HG03342 (cell line): ENCODE measurements around the gene NMU.
"Not testable (repeated sequence)": the region's sequence is repeated elsewhere in the genome, so short reads cannot be mapped to it uniquely, and the experiment has no call there.

ENCODE experiments used
- ATAC-seq: cut with Tn5 transposase; IDR thresholded peaks from one replicate; pipeline ENCODE4 v1.9.1; 2021; ENCODE audit warnings: mild to moderate bottlenecking, moderate library complexity; ENCODE audit not compliant: unreplicated experiment

The NMU gene

DNA sequence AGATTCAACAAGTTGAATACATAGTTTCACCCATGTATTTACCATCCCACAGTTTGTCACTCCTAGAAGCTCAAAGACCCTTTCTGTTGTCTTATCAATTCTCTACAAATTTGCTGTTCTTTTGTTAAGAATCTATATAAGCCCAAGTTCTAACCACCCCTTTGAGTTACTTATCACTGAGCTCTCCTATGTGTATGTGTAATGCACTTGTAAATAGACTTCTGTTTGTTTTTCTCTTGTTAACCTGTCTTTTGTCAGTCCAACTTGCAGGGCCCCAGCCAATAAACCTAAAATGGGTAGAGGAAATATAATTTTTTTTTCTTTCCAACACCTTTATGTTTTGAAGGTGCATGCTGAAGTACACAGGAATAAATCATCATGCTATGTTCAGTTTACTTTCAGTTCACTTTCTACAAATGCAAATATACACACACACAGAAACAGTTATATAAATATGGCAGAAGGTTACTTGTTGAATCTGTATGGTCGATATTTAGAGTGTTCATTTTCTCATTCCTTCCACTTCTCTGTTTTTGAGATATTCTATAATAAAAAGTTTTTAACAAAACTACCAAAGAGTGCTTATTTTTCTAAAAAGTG lies 67.1 kb downstream of the NMU start:
- ATAC-seq: peak; percentile 65

DNA sequence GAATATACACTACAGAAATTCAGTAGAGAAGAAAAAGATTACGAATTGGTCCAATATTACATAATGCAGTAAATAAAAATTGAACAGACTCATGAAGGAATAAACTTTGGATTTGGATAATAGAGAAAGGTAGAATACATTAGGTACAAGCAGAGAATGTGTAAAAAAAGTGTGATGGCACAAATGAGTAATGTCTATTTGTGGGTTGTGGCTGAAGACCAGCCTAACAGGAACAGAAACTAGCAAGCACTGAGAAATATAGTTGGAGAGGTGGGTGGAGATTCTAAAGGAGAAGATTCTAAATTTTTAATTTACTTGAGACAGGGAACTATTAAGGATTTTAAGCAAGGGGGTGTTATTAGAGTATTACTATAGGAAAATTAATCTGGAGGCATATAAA lies 74.2 kb downstream of the NMU start:
- peak; percentile 100 for ATAC-seq

DNA sequence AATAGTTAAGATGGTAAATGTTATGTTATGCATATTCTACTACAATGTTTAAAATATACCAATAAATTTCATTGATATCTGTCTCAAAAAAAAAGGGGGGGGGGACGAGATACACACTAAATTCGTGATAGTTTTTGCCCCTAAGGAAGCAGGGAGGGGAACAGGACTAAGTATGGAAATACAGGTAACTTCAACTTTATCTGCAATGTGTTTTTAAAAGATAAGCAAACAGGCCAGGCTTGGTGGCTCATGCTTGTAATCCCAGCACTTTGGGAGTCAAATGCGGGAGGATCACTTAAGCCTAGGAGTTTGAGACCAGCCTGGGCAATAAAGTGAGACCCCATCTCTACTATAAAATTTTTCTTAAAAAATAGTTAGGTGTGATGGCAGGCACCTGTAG lies 76.0 kb downstream of the NMU start:
- no peak for ATAC-seq

DNA sequence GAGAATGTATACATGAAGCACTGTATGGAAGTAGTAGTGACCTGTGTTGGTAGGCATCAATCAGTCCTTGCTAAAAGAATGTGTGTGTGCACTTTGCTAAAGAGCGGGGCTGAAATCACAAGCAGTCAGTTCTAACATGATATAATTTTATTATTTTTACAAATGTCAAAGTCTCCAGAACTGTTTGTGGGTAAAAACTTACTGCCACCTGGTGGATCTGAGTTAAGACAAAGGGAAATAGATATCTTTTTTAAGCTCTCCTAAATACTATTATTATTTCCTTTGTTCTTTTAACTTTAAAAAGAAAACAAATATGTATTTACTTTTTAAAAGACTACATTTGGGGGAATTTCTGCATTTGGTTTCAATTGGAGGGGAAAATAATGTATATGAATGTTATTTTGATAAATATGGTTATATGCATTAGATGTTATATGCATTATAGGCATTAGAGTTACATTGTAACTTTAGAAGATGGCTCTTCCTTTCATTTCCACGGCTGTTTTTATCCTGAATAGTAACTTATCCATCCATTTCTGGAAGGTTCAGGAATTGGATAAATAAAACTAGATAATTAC lies 81.6 kb downstream of the NMU start:
- no peak for ATAC-seq

DNA sequence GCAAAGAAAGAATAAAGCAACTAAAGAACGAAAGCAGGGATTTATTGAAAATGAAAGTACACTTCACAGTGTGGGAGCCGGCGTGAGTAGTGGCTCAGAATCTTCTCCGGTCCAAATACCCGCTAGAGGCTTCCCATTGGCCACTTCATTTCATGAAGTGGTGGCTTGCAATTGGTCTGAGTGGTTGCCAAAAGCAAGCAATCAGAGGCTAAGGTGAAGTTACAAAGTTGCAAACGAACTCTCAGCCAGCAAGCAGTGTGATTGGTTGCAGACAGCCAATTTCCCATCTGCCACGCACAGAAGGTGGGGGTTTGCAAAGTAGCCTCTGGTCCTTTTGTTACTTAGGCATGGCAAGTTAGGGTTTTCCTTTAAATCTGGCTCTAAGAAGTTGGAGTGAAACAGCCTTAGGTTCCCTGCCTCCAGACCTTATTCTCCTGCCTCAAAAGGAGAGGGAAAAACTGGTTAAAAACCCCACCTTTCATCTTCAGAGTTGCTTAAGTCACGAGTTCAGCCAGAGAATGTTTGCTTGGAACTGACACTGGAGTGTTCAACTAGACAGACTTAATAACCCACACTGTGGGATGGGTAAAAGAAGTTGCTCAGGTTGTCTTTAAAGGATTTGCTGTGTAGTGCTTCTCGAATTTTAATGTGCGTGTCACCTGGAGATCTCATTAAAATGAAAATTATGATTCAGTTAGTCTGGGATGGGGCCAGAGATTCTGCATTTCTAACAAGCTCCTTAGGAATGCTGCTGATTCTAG lies 82.5 kb downstream of the NMU start:
- no peak for ATAC-seq

DNA sequence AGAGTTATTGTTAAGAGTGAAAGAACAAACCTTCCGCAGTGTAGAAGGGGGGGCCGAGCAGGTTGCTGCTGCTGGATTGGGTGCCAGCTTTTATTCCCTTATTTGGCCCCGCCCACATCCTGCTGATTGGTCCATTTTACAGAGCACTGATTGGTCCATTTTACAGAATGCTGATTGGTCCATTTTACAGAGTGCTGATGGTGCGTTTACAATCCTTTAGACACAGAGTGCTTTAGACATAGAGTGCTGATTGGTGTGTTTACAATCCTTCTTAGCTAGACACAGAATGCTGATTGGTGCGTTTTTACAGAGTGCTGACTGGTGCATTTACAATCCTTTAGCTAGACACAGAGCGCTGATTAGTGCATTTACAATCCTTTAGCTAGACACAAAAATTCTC lies 84.1 kb downstream of the NMU start:
- not testable (repeated sequence) for ATAC-seq

DNA sequence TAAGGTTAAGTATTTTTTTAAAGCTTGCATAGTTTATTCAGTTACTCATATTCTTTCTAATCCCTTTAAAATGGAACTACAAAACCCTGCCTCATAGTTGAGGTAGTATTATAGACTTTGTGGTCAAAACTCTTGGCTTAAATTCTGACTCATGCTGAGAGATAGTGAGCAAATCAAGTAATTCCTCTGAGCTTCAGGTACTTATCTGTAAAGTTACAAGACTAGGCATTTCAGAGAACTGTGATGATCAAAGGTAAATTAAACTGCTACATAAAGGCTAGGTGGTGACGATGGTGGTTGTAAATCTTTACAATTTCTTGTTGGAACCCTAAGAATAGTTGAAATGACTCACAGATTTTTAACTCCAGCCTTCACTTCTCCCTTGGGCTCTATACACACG lies 86.2 kb downstream of the NMU start:
- no peak for ATAC-seq

DNA sequence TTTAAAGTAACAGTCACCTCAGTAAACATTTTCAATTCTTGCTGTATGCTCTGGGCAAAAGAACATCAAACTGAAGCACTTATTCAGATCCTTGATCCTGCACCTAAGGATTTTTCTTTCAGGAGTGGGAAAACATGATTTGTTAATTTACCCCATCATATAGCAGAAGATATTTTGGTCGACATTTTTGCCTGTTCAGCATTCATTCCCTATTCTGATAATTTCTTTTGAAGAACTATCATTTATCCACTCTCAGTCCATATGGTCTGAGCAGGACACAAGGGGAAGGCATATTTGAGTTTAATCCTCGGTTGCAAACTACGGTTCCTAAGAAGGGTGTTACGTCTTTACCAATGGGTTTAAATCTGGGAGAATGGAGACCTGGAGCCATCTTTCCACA lies 88.2 kb downstream of the NMU start:
- ATAC-seq: no peak

DNA sequence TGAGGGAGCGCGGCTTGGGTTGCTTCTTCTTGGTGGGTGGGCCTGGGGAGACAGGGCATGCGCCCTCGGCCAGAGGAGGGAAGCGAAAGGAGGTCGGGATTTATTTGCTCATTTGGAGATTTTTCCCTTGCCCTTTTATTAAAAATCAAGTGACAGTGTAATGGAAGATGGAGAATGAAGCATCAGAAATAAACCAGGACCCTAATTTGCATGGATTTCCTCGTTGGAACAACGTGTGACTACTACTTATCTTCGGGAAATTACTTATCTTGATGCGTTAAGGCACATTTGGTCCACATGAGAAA lies 88.7 kb downstream of the NMU start:
- ATAC-seq: no peak

DNA sequence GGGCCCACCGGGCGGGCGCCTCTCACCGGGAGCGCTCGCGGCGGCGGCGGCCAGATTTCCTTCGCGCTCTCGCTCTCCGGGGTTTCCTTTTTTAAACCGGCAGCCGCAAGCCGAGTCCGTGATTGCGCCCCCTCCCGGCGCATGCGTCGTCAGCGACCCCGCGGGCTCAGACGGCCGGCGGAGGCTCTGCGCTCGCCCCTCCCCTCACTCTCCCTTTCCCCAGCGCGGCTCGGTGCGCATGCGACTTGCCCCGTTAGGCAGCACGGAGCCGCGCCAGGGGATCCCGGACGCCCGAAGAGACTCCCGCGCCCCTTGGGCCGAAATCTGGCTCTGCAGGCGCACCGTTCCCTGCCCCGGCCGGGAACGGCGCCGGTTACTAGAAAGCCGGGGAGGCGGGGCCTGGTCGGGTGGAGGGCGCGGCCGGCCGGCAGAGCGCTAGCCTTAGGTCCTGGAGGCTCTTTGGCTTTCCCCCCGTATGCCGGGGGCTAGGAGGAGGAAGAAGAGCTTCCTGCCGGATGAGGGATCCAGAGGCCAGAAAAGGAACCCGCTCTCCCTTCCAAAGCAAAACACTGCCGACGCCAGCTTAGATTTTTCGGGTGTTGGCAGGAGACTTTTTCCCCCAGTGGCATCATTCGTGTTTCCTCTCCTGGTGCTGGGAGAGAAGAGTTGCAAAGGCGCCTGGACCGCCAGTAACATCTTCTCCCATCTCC lies 89.2 kb downstream of the NMU start, which contains the start of gene CLOCK:
CLOCK (minus strand) TSS at position 154 of the 710 bp plus-strand sequence. CDS start 64,124 bp downstream, outside the sequence.
- ATAC-seq: peak; percentile 69

DNA sequence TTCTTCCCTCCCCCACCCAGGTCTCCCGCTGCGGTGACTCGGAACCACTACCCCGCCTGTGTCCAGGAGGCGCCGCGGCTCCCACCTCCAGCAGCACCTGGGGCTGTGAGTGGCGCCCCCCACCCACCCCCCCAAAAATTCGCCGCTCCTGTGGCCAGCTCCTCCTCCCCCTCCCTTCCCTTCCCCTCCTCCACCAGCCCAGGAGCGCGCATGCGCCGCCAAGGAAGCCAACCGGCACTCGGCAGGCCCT lies 89.7 kb downstream of the NMU start:
- ATAC-seq: peak; percentile 40

DNA sequence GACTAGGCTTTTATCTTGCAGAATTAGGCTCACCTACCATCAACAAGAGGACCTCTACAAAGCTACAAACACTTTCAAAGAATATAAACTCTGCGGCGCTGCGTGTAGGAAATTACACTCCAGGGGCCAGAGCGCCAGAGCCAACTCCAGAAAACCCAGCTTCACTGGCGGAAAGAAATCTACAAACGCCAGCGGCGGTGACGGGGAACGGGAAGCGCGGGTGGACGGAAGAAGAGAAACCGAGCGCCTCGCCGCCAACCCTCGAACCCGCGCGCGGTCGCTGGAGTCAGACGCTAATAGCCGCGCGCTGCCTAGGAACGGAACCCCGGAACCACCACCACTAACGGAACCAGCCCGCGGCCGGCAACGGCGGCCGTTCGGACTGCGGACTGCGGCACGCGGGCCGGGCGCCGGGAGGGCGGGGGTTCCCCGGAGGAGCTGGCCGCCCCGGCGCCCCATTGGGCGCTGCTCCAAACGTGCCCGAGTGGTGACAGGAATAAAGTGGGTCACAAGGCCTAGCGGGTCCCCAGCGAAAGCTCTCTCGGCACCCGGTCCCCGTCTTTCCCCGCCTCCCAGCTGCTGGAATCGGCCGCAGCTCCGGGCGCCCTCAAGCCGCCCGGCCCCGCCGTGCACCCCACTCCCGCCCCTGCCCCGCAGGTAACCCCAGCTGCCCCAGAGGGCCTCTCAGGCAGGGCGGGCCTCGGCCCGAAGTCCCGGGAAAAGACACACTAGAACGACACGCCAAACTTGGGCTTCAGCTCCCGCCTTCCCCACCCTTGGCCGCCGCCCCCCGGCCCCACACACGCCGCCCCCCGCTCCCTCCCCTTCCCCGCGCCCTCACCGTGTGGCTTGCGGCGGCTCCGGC lies 90.2 kb downstream of the NMU start:
- ATAC-seq: peak; percentile 46
